PFSK-1 (cell line): ENCODE data around the gene SULT2B1.

Source experiments
- FOXP2 ChIP-seq: optimal IDR thresholded peaks from 2 replicates; pipeline ENCODE3; 2011; ENCODE audit warnings: borderline replicate concordance, control low read depth, inconsistent platforms; ENCODE audit not compliant: insufficient read depth; ENCODE audit errors: extremely low read length, extremely low read depth
- POLR2AphosphoS5 ChIP-seq: IDR thresholded peaks from 2 replicates; pipeline ENCODE4 v1.6.1; 2012; ENCODE audit warnings: low read depth, mild to moderate bottlenecking, control low read depth, low read length, moderate library complexity
- SIN3A ChIP-seq: IDR thresholded peaks from 2 replicates; pipeline ENCODE4 v1.6.1; 2012; ENCODE audit warnings: mild to moderate bottlenecking, low read length, moderate library complexity, borderline replicate concordance; ENCODE audit not compliant: insufficient read depth
- TAF1 ChIP-seq: IDR thresholded peaks from 2 replicates; pipeline ENCODE4 v1.6.1; 2012; ENCODE audit warnings: low read length, control low read depth, borderline replicate concordance; ENCODE audit not compliant: insufficient read depth
- TF ChIP-seq, protein P1 (sequence below), 2 experiments: IDR thresholded peaks; 2 replicates each; pipeline versions ENCODE4 v1.6.1 to v1.8.0; 2011 to 2012; ENCODE audit warnings: low read depth in 2 of 2, low read length in 2 of 2, control low read depth in 1 of 2, inconsistent platforms in 1 of 2, mild to moderate bottlenecking in 1 of 2, moderate library complexity in 1 of 2; ENCODE audit not compliant: insufficient read depth in 1 of 2

DNA sequence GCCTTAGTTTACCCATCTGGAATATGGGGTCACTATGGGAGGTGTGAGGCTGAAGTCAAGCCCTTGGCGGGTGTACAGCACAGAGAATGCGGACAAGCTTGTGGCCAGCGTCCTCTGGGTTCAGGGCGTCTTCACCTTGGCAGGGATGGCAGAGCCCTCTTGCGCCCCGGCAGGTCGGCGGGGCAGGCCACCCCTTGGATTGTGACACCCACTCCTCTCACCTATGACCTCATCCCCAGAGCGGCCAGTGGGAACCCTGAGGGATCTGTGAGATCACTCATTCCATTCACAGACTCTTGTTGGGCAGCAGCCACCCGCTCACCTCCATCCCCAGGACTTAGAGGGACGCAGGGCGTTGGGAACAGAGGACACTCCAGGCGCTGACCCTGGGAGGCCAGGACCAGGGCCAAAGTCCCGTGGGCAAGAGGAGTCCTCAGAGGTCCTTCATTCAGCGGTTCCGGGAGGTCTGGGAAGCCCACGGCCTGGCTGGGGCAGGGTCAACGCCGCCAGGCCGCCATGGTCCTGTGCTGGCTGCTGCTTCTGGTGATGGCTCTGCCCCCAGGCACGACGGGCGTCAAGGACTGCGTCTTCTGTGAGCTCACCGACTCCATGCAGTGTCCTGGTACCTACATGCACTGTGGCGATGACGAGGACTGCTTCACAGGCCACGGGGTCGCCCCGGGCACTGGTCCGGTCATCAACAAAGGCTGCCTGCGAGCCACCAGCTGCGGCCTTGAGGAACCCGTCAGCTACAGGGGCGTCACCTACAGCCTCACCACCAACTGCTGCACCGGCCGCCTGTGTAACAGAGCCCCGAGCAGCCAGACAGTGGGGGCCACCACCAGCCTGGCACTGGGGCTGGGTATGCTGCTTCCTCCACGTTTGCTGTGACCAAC lies 54.7 kb downstream of the SULT2B1 start, which contains the start of gene SPACA4:
- no peak for TF ChIP-seq TAF1
- TF ChIP-seq POLR2AphosphoS5: no peak
- TF ChIP-seq, protein P1, sequence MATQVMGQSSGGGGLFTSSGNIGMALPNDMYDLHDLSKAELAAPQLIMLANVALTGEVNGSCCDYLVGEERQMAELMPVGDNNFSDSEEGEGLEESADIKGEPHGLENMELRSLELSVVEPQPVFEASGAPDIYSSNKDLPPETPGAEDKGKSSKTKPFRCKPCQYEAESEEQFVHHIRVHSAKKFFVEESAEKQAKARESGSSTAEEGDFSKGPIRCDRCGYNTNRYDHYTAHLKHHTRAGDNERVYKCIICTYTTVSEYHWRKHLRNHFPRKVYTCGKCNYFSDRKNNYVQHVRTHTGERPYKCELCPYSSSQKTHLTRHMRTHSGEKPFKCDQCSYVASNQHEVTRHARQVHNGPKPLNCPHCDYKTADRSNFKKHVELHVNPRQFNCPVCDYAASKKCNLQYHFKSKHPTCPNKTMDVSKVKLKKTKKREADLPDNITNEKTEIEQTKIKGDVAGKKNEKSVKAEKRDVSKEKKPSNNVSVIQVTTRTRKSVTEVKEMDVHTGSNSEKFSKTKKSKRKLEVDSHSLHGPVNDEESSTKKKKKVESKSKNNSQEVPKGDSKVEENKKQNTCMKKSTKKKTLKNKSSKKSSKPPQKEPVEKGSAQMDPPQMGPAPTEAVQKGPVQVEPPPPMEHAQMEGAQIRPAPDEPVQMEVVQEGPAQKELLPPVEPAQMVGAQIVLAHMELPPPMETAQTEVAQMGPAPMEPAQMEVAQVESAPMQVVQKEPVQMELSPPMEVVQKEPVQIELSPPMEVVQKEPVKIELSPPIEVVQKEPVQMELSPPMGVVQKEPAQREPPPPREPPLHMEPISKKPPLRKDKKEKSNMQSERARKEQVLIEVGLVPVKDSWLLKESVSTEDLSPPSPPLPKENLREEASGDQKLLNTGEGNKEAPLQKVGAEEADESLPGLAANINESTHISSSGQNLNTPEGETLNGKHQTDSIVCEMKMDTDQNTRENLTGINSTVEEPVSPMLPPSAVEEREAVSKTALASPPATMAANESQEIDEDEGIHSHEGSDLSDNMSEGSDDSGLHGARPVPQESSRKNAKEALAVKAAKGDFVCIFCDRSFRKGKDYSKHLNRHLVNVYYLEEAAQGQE (IDR thresholded peaks at IDR 0.05; ENCODE audit: insufficient read depth in 1 of 2, low read depth in 2 of 2, low read length in 2 of 2): no peak
- TF ChIP-seq SIN3A: no peak
- no peak for TF ChIP-seq FOXP2
